Left ventricle myocardium inferior (tissue), 1 donor: ENCODE measurements around the gene PRG3. TPM values are rescaled to one million over a fixed set of nuclear protein-coding genes. Genes with fewer than 3 reads are reported as not detected.

Experiments
- DNase-seq: peaks from one replicate; pipeline ENCODE4 v3.0.0-alpha.2; 2020
- H3K27ac ChIP-seq: fragments of 200-600 bp; replicated peaks from 2 replicates; pipeline ENCODE4 v1.8.0; 2021
- H3K27me3 ChIP-seq: fragments of 200-600 bp; 2 replicates; pipeline ENCODE4 v1.8.0; 2021; ENCODE audit warnings: low read depth
- H3K36me3 ChIP-seq: fragments of 200-600 bp; 2 replicates; pipeline ENCODE4 v1.8.0; 2021
- H3K4me1 ChIP-seq: fragments of 200-600 bp; 2 replicates; pipeline ENCODE4 v1.8.0; 2021
- H3K4me3 ChIP-seq: fragments of 200-600 bp; 2 replicates; pipeline ENCODE4 v1.8.0; 2021; ENCODE audit warnings: mild to moderate bottlenecking, moderate library complexity
- H3K9me3 ChIP-seq: fragments of 200-600 bp; replicated peaks from 2 replicates; pipeline ENCODE4 v1.8.0; 2021
- CTCF ChIP-seq: fragments of 200-600 bp; IDR thresholded peaks from 2 replicates; pipeline ENCODE4 v1.8.0; 2021; ENCODE audit warnings: antibody characterized with exemption, mild to moderate bottlenecking, borderline replicate concordance
- intact Hi-C: fragments of 100-400 bp; cut with micrococcal nuclease; formaldehyde crosslinking; loops from one replicate; pipeline ENCODE4 v1.11.0; 2022
- total RNA-seq: library from RNA; stranded (reverse); fragmentation: NEBNext Ultra II Directional; extraction: Animal tissue kit (Norgen Biotek cat#: 25700); gene quantifications from one replicate; pipeline ENCODE4 v1.2.1, GENCODE V29; 2021
- donor health status: DM: no; HTN: yes; CAD: no; lungs with severe emphysema.

Gene PRG3
- total RNA-seq, 1 donor from 2014 or later: not detected

GRCh38 chr11:57391111-57391510 is 10.2 kb upstream of the PRG3 start:
- no peak for DNase-seq
- Histone ChIP-seq H3K36me3 (no peaks in the 10 kb centered on the region), H3K27me3 (peaks cover 10% of the 10 kb centered on the region), H3K4me3 (no peak overlapping the region), H3K9me3 (no peaks in the 10 kb centered on the region), H3K27ac (no peak overlapping the region), H3K4me1 (peaks cover 9% of the 10 kb centered on the region)
- intact Hi-C loops: no loop called here
- no peak for TF ChIP-seq CTCF

- intact Hi-C loops: no loop called here
- H3K4me3 ChIP-seq: no peak within 1 kb of the TSS
- DNase-seq: no peak
Observed at GRCh38 chr11:57390535-57390934, 9.6 kb upstream of the PRG3 start, which contains the start of gene PRG2. Gene PRG2, minus strand, starts transcription at chr11:57390650. Its CDS starts 706 bp downstream, at chr11:57389944.

GRCh38 chr11:57387289-57388030 is 6.5 kb upstream of the PRG3 start:
- peak; percentile 46 for DNase-seq
- intact Hi-C loops: no loop called here
- Histone ChIP-seq H3K9me3 (no peaks in the 10 kb centered on the region), H3K4me1 (peaks cover 9% of the 10 kb centered on the region), H3K27me3 (peaks cover 10% of the 10 kb centered on the region), H3K4me3 (no peak overlapping the region), H3K27ac (peak overlapping the region; percentile 36), H3K36me3 (no peaks in the 10 kb centered on the region)
- TF ChIP-seq CTCF: peak; percentile 43

More at GRCh38 chr11:57390535-57390934, 9.6 kb upstream of the PRG3 start, which contains the start of gene PRG2:
- Histone ChIP-seq H3K9me3 (no peaks in the 10 kb centered on the region), H3K27me3 (peaks cover 10% of the 10 kb centered on the region), H3K4me1 (peaks cover 9% of the 10 kb centered on the region), H3K27ac (no peak within 1 kb of the TSS), H3K36me3 (no peaks in the 10 kb centered on the region)
- no peak for TF ChIP-seq CTCF

GRCh38 chr11:57386178-57386940 is 5.4 kb upstream of the PRG3 start:
- H3K9me3 ChIP-seq: no peaks in the 10 kb centered on the region
- peaks cover 10% of the 10 kb centered on the region for H3K27me3 ChIP-seq
- TF ChIP-seq CTCF: no peak
- H3K4me1 ChIP-seq: peaks cover 9% of the 10 kb centered on the region
- intact Hi-C loops: no loop called here
- DNase-seq: no peak
- H3K27ac ChIP-seq: peak overlapping the region; percentile 36
- H3K36me3 ChIP-seq: no peaks in the 10 kb centered on the region
- H3K4me3 ChIP-seq: no peak overlapping the region

- TF ChIP-seq CTCF: no peak
- Histone ChIP-seq H3K27ac (no peak overlapping the region), H3K9me3 (no peaks in the 10 kb centered on the region), H3K4me3 (no peak overlapping the region), H3K27me3 (peaks cover 20% of the 10 kb centered on the region), H3K36me3 (no peaks in the 10 kb centered on the region), H3K4me1 (peaks cover 5% of the 10 kb centered on the region)
- intact Hi-C loops: no loop called here
- no peak for DNase-seq
Observed at GRCh38 chr11:57379732-57380131, 1.2 kb downstream of the PRG3 start.
